HepG2 (cell line): ENCODE results near the gene TMEM107. TPM values are rescaled to one million over a fixed set of nuclear protein-coding genes. Genes with fewer than 3 reads are reported as not detected.
A peak's percentile ranks its signal among the peaks of the same experiment; 100 is the strongest.

Experiments
- CCAR2 ChIP-seq: fragments of 200-400 bp; formaldehyde crosslinking; optimal IDR thresholded peaks from 2 replicates; pipeline ENCODE3; 2018; ENCODE audit warnings: low read depth, mild to moderate bottlenecking, low read length, moderate library complexity
- FOXC1 ChIP-seq: sonication (generic); formaldehyde crosslinking; IDR thresholded peaks from 2 replicates; pipeline ENCODE4 v1.8.0; 2022; ENCODE audit warnings: mild to moderate bottlenecking, missing genetic modification reagents, borderline replicate concordance
- HNRNPH1 ChIP-seq: fragments of 200-400 bp; formaldehyde crosslinking; optimal IDR thresholded peaks from 2 replicates; pipeline ENCODE3; 2017; ENCODE audit warnings: mild to moderate bottlenecking, low read depth, low read length
- KDM1A ChIP-seq: IDR thresholded peaks from 2 replicates; pipeline ENCODE4 v1.6.1; 2016; ENCODE audit warnings: missing compliant biosample characterization
- LRRFIP1 ChIP-seq: sonication (generic); formaldehyde crosslinking; conservative IDR thresholded peaks from 2 replicates; pipeline ENCODE4 v1.4.0; 2020; ENCODE audit warnings: missing genetic modification reagents
- MNT ChIP-seq: fragments of 450-650 bp; IDR thresholded peaks from 2 replicates; pipeline ENCODE4 v1.6.1; 2016
- ZFP1 ChIP-seq: IDR thresholded peaks from 2 replicates; pipeline ENCODE4 v1.6.1; 2016
- ZFP90 ChIP-seq: sonication (generic); formaldehyde crosslinking; IDR thresholded peaks from 2 replicates; pipeline ENCODE4 v1.8.0; 2022; ENCODE audit warnings: missing genetic modification reagents, mild to moderate bottlenecking, inconsistent platforms, borderline replicate concordance
- ZIK1 ChIP-seq: sonication (generic); formaldehyde crosslinking; IDR thresholded peaks from 2 replicates; pipeline ENCODE4 v1.5.0; 2020; ENCODE audit warnings: mild to moderate bottlenecking, low read depth, missing genetic modification reagents, borderline replicate concordance
- ZNF251 ChIP-seq: sonication (generic); formaldehyde crosslinking; IDR thresholded peaks from 2 replicates; pipeline ENCODE4 v1.9.0; 2021; ENCODE audit warnings: mild to moderate bottlenecking, missing genetic modification reagents
- ZNF501 ChIP-seq: sonication (generic); formaldehyde crosslinking; IDR thresholded peaks from 2 replicates; pipeline ENCODE4 v1.5.1; 2020; ENCODE audit warnings: mild to moderate bottlenecking, moderate library complexity, missing genetic modification reagents
- ZNF513 ChIP-seq: sonication (generic); formaldehyde crosslinking; conservative IDR thresholded peaks from 2 replicates; pipeline ENCODE4 v1.5.0; 2020; ENCODE audit warnings: missing genetic modification reagents
- ZNF530 ChIP-seq: sonication (generic); formaldehyde crosslinking; IDR thresholded peaks from 2 replicates; pipeline ENCODE4 v1.5.0; 2020; ENCODE audit warnings: low read depth, mild to moderate bottlenecking, missing genetic modification reagents
- ZNF550 ChIP-seq: sonication (generic); formaldehyde crosslinking; IDR thresholded peaks from 2 replicates; pipeline ENCODE4 v1.4.0; 2020; ENCODE audit warnings: mild to moderate bottlenecking, missing genetic modification reagents, borderline replicate concordance
- ZNF841 ChIP-seq: sonication (generic); formaldehyde crosslinking; IDR thresholded peaks from 2 replicates; pipeline ENCODE4 v1.8.1; 2023; ENCODE audit warnings: missing genetic modification reagents, borderline replicate concordance
- polyA plus RNA-seq, 8 experiments: library from polyadenylated mRNA; depleted of rRNA in 3 of 8; stranded (reverse) in 7 of 8; unstranded in 1 of 8; fragments of >200 nt; fragmentation: Illumina TruSeq in 4 of 8; extraction: Trizol in 4 of 8; gene quantifications; 2 replicates each; pipeline versions ENCODE4 v1.2.1 to v1.2.3, GENCODE V29; 2011 to 2016; ENCODE audit warnings: low read depth in 4 of 8, missing spikeins in 1 of 8, mixed read lengths in 1 of 8; ENCODE audit not compliant: insufficient read depth in 1 of 8
- total RNA-seq, 5 experiments: library from RNA; depleted of rRNA; stranded (reverse); fragments of >200 nt; fragmentation: Illumina TruSeq; extraction: Trizol; gene quantifications; 2 replicates each; pipeline ENCODE4 v1.2.3, GENCODE V29; 2016; ENCODE audit warnings: low read depth in 1 of 5
- TF ChIP-seq, protein P1 (sequence below): sonication (generic); formaldehyde crosslinking; IDR thresholded peaks from 2 replicates; pipeline ENCODE4 v1.4.0; 2020; ENCODE audit warnings: mild to moderate bottlenecking, missing genetic modification reagents
- TF ChIP-seq, protein P2 (sequence below): sonication (generic); formaldehyde crosslinking; IDR thresholded peaks from 2 replicates; pipeline ENCODE4 v1.5.0; 2020; ENCODE audit warnings: missing genetic modification reagents, mild to moderate bottlenecking, borderline replicate concordance
- TF ChIP-seq, protein P3 (sequence below): sonication (generic); formaldehyde crosslinking; IDR thresholded peaks from 2 replicates; pipeline ENCODE4 v1.4.0; 2020; ENCODE audit warnings: missing genetic modification reagents, borderline replicate concordance
- TF ChIP-seq, protein P4 (sequence below): sonication (generic); formaldehyde crosslinking; conservative IDR thresholded peaks from 2 replicates; pipeline ENCODE4 v1.8.0; 2022; ENCODE audit warnings: mild to moderate bottlenecking, moderate library complexity, missing genetic modification reagents

Gene TMEM107
- total and polyA plus RNA-seq, 2 of the 13 experiments (the other 11 are each of a cell fraction or from before 2014, with no cell fraction given): 7.2 to 15.3 TPM

DNA sequence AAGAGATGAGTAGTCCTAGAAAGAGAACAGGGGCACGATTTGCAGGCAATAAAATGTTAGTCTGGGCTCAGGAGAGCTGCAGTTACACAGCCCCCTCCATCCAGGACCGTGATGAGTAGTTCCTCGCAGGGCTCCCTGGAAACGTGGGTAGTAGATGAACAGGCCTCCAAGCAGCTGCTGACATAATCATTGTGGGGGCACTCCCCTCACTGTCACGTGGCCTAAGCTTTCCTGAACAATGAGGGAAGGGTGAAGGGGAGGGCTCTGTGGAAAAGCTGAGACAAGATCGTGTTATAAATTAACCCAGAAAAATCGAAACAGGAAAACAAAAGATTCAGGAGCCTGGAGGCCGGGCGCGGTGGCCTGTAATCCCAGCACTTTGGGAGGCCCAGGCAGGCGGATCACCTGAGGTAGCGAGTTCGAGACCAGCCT lies 22.6 kb downstream of the TMEM107 start (continued):
- no peak for TF ChIP-seq FOXC1 (CRISPR knock-in tag)
- no peak for TF ChIP-seq ZNF501
- TF ChIP-seq ZNF513 (CRISPR knock-in tag): no peak
- no peak for TF ChIP-seq ZFP1 (CRISPR knock-in tag)
- TF ChIP-seq ZNF841: no peak
- TF ChIP-seq, protein P1, sequence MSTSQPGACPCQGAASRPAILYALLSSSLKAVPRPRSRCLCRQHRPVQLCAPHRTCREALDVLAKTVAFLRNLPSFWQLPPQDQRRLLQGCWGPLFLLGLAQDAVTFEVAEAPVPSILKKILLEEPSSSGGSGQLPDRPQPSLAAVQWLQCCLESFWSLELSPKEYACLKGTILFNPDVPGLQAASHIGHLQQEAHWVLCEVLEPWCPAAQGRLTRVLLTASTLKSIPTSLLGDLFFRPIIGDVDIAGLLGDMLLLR (CRISPR knock-in tag): no peak
- no peak for TF ChIP-seq ZNF550
- no peak for TF ChIP-seq HNRNPH1
- TF ChIP-seq MNT: peak; percentile 72
- TF ChIP-seq ZNF530 (CRISPR knock-in tag): no peak
- TF ChIP-seq KDM1A (CRISPR knock-in tag): no peak
- TF ChIP-seq, protein P2, sequence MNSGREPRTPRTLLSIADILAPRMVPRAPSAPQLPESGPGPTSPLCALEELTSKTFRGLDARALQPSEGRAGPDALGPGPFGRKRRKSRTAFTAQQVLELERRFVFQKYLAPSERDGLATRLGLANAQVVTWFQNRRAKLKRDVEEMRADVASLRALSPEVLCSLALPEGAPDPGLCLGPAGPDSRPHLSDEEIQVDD (CRISPR knock-in tag): no peak
- no peak for TF ChIP-seq ZNF251 (CRISPR knock-in tag)
- no peak for TF ChIP-seq LRRFIP1 (CRISPR knock-in tag)
- no peak for TF ChIP-seq CCAR2
- TF ChIP-seq ZFP90 (CRISPR knock-in tag): no peak
- TF ChIP-seq, protein P3, sequence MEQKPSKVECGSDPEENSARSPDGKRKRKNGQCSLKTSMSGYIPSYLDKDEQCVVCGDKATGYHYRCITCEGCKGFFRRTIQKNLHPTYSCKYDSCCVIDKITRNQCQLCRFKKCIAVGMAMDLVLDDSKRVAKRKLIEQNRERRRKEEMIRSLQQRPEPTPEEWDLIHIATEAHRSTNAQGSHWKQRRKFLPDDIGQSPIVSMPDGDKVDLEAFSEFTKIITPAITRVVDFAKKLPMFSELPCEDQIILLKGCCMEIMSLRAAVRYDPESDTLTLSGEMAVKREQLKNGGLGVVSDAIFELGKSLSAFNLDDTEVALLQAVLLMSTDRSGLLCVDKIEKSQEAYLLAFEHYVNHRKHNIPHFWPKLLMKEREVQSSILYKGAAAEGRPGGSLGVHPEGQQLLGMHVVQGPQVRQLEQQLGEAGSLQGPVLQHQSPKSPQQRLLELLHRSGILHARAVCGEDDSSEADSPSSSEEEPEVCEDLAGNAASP (CRISPR knock-in tag): no peak
- no peak for TF ChIP-seq ZIK1 (CRISPR knock-in tag)
- TF ChIP-seq, protein P4, sequence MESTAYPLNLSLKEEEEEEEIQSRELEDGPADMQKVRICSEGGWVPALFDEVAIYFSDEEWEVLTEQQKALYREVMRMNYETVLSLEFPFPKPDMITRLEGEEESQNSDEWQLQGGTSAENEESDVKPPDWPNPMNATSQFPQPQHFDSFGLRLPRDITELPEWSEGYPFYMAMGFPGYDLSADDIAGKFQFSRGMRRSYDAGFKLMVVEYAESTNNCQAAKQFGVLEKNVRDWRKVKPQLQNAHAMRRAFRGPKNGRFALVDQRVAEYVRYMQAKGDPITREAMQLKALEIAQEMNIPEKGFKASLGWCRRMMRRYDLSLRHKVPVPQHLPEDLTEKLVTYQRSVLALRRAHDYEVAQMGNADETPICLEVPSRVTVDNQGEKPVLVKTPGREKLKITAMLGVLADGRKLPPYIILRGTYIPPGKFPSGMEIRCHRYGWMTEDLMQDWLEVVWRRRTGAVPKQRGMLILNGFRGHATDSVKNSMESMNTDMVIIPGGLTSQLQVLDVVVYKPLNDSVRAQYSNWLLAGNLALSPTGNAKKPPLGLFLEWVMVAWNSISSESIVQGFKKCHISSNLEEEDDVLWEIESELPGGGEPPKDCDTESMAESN: no peak
